K562 (cell line): Measurements from ENCODE around the gene CABYR. TPM values are rescaled to one million over a fixed set of nuclear protein-coding genes. Genes with fewer than 3 reads are reported as not detected.

Experiments
- ATAC-seq: fragments of 200-7000 bp; cut with Tn5 transposase; 3 replicates; pipeline ENCODE4 v1.9.1; 2020; ENCODE audit warnings: moderate library complexity
- BruUV-seq: library from RNA; stranded (reverse); fragments of 400-500 nt; replicated peaks from 2 replicates; lab custom pipeline; 2021; lab: Mats Ljungman, UMichigan
- CTCF ChIA-PET: fragments of 300-600 bp; formaldehyde crosslinking; extraction: SDS; loops from one replicate; lab custom pipeline; 2021; ENCODE audit warnings: low intra/inter-chr PET ratio; lab: Yijun Ruan, JAX
- POLR2A ChIA-PET: fragments of 300-600, 350-650 bp; sonication (Branson Sonifier 250); formaldehyde crosslinking; extraction: SDS; loops from one replicate; lab custom pipeline; 2021; ENCODE audit warnings: antibody characterized with exemption, inconsistent platforms; lab: Yijun Ruan, JAX
- DNase-seq, 4 experiments: peaks; one replicate each; pipeline versions ENCODE4 v3.0.0 to v3.0.0-alpha.2; 2011 to 2018; ENCODE audit warnings: low spot score in 3 of 4, mixed read lengths in 3 of 4; ENCODE audit errors: extremely low read depth in 1 of 4
- FAIRE-seq: peaks from 2 replicates; lab custom pipeline; 2011; peaks lifted over from hg19 to GRCh38; lab: Jason Lieb, UNC
- H2AFZ ChIP-seq: 2 replicates; pipeline ENCODE4 v1.6.0; 2011; ENCODE audit warnings: low read depth, low read length, control low read depth, inconsistent platforms
- H3K27ac ChIP-seq: fragments of 200-600 bp; 3 replicates; pipeline ENCODE4 v1.8.0; 2011; ENCODE audit warnings: low read depth, mild to moderate bottlenecking, control low read depth, inconsistent platforms, low read length, moderate library complexity, mixed read lengths; ENCODE audit errors: extremely low read depth
- H3K27me3 ChIP-seq, 2 experiments: fragments of 300-600 bp in 1 of 2; 2 replicates in 1 of 2; 3 replicates in 1 of 2; pipeline versions ENCODE4 v1.6.0 to v1.8.0; 2011; ENCODE audit warnings: inconsistent platforms in 2 of 2, low read length in 2 of 2, mild to moderate bottlenecking in 1 of 2, mixed read lengths in 1 of 2, moderate library complexity in 1 of 2; ENCODE audit not compliant: control insufficient read depth in 2 of 2, insufficient read depth in 2 of 2
- H3K36me3 ChIP-seq: fragments of 300-600 bp; 3 replicates; pipeline ENCODE4 v1.8.0; 2011; ENCODE audit warnings: mild to moderate bottlenecking, low read length, inconsistent platforms; ENCODE audit not compliant: control insufficient read depth, insufficient read depth
- H3K4me1 ChIP-seq, 2 experiments: fragments of 200-600 bp in 1 of 2; replicated peaks in 1 of 2; 2 replicates in 1 of 2; 3 replicates in 1 of 2; pipeline versions ENCODE4 v1.5.1 to v1.8.0; 2011; ENCODE audit warnings: inconsistent platforms in 2 of 2, low read length in 2 of 2, mild to moderate bottlenecking in 1 of 2, mixed read lengths in 1 of 2, moderate library complexity in 1 of 2; ENCODE audit not compliant: control insufficient read depth in 2 of 2, insufficient read depth in 2 of 2
- H3K4me2 ChIP-seq: 2 replicates; pipeline ENCODE4 v1.6.1; 2011; ENCODE audit warnings: low read length, control low read depth, inconsistent platforms, mixed read lengths; ENCODE audit not compliant: insufficient read depth
- H3K4me3 ChIP-seq: fragments of 200-600 bp; sonication (generic), shearing (Covaris generic); 2 replicates; pipeline ENCODE4 v1.5.1; 2016; ENCODE audit warnings: control low read depth, inconsistent platforms
- H3K79me2 ChIP-seq: fragments of 200-600 bp; 3 replicates; pipeline ENCODE4 v1.8.0; 2011; ENCODE audit warnings: low read length, inconsistent platforms; ENCODE audit not compliant: control insufficient read depth, insufficient read depth
- H3K9ac ChIP-seq, 2 experiments: 2 replicates each; pipeline versions ENCODE4 v1.6.0 to v1.6.1; 2011; ENCODE audit warnings: low read depth in 2 of 2, low read length in 2 of 2, control low read depth in 1 of 2, inconsistent platforms in 1 of 2, mild to moderate bottlenecking in 1 of 2, mixed read lengths in 1 of 2; ENCODE audit not compliant: insufficient read depth in 1 of 2
- H3K9me1 ChIP-seq: one replicate; pipeline ENCODE4 v1.6.0; 2011; ENCODE audit warnings: inconsistent platforms, mild to moderate bottlenecking, low read length, moderate library complexity; ENCODE audit not compliant: control insufficient read depth, insufficient read depth
- H3K9me3 ChIP-seq: replicated peaks from 2 replicates; pipeline ENCODE4 v1.5.1; 2011; ENCODE audit warnings: low read depth, low read length, inconsistent platforms; ENCODE audit not compliant: control insufficient read depth, insufficient read depth
- H4K20me1 ChIP-seq: replicated peaks from 2 replicates; pipeline ENCODE4 v1.6.1; 2011; ENCODE audit warnings: low read length, inconsistent platforms, mixed read lengths; ENCODE audit not compliant: control insufficient read depth, insufficient read depth
- BMI1 ChIP-seq: fragments of 150-350 bp; IDR thresholded peaks from 2 replicates; pipeline ENCODE4 v1.6.1; 2014; ENCODE audit warnings: low read length
- CCAR2 ChIP-seq: fragments of 200-400 bp; formaldehyde crosslinking; IDR thresholded peaks from 2 replicates; pipeline ENCODE4 v1.6.1; 2017; ENCODE audit warnings: mild to moderate bottlenecking, low read depth, low read length
- GTF2F1 ChIP-seq: IDR thresholded peaks from 2 replicates; pipeline ENCODE4 v1.6.1; 2011; ENCODE audit warnings: low read depth, low read length, improper control_type of control experiment
- HDAC1 ChIP-seq, 2 experiments: fragments of 450-650 bp; IDR thresholded peaks; 2 replicates each; pipeline ENCODE4 v1.6.1; 2016 to 2017; ENCODE audit warnings: inconsistent platforms in 1 of 2, mild to moderate bottlenecking in 1 of 2, moderate library complexity in 1 of 2
- IRF9 ChIP-seq: fragments of 450-650 bp; IDR thresholded peaks from 2 replicates; pipeline ENCODE4 v1.6.1; 2016; ENCODE audit warnings: missing biosample characterization, missing genetic modification characterization
- POLR2AphosphoS2 ChIP-seq: IDR thresholded peaks from 2 replicates; pipeline ENCODE4 v1.6.1; 2012; ENCODE audit warnings: low read length, improper control_type of control experiment
- STAT5A ChIP-seq: IDR thresholded peaks from 2 replicates; pipeline ENCODE4 v1.6.1; 2012; ENCODE audit warnings: low read length, inconsistent platforms, borderline replicate concordance
- ZBTB7A ChIP-seq: IDR thresholded peaks from 2 replicates; pipeline ENCODE4 v1.6.1; 2011; ENCODE audit warnings: low read depth, mild to moderate bottlenecking, low read length, moderate library complexity, borderline replicate concordance; ENCODE audit not compliant: control insufficient read depth
- ZKSCAN1 ChIP-seq: fragments of 150-350 bp; IDR thresholded peaks from 2 replicates; pipeline ENCODE4 v1.6.1; 2016; ENCODE audit warnings: low read depth, low read length
- ZNF609 ChIP-seq: sonication (generic); formaldehyde crosslinking; IDR thresholded peaks from 2 replicates; pipeline ENCODE4 v1.8.1; 2023; ENCODE audit warnings: missing genetic modification reagents, mild to moderate bottlenecking, borderline replicate concordance
- ZNF644 ChIP-seq: fragments of 200-800 bp; sonication (Bioruptor generic); IDR thresholded peaks from 2 replicates; pipeline ENCODE4 v1.6.1; 2016; ENCODE audit warnings: low read depth, missing genetic modification characterization, missing compliant biosample characterization
- WGBS: fragments of 100-300 bp; shearing (Covaris generic); methylation state at CpG from one replicate; pipeline ENCODE4 v1.1.6; 2016; ENCODE audit warnings: low coverage, mixed read lengths; ENCODE audit not compliant: insufficient coverage; ENCODE audit errors: missing lambda C conversion rate; 5-methylcytosine and 5-hydroxymethylcytosine counted together
- in situ Hi-C: fragments of 300-500 bp; cut with MboI; formaldehyde crosslinking; loops from 4 replicates; pipeline ENCODE4 v1.15.0; 2018; ENCODE audit warnings: inconsistent platforms, mixed read lengths
- intact Hi-C: fragments of 100-400 bp; cut with micrococcal nuclease; formaldehyde crosslinking; loops from 2 replicates; pipeline ENCODE4 v1.14.2; 2022
- polyA plus RNA-seq, 8 experiments: library from polyadenylated mRNA; depleted of rRNA in 4 of 8; stranded (reverse) in 5 of 8; unstranded in 3 of 8; fragments of >200 nt; fragmentation: Nextera tagmentation in 2 of 8; fragmentation: Illumina TruSeq in 1 of 8; extraction: Ambion mirVana in 2 of 8; extraction: Trizol in 1 of 8; gene quantifications; 2 replicates each; pipeline versions ENCODE4 v1.2.1 to v1.2.3, GENCODE V29; 2011 to 2014; ENCODE audit warnings: inconsistent platforms in 1 of 8, missing spikeins in 1 of 8
- total RNA-seq, 7 experiments: library from RNA; depleted of rRNA in 6 of 7; stranded (reverse); fragments of >200 nt in 6 of 7; fragmentation: Illumina TruSeq in 2 of 7; extraction: Trizol in 2 of 7; gene quantifications; 2 replicates each; pipeline versions ENCODE4 v1.2.1 to v1.2.3, GENCODE V29; 2011 to 2021; ENCODE audit warnings: low replicate concordance in 1 of 7

CABYR gene
- total and polyA plus RNA-seq, 9 of the 15 experiments (the other 6 are each of a cell fraction or from before 2014, with no cell fraction given): not detected

GRCh38 chr18:24187049-24187448, 48.2 kb downstream of the CABYR start:
- Histone ChIP-seq H3K9me1 (no peaks in the 10 kb centered on the region), H3K79me2 (no peaks in the 10 kb centered on the region), H3K4me1 (no peaks in the 10 kb centered on the region), H3K9ac (no peak overlapping the region), H3K27ac (no peak overlapping the region), H3K9me3 (no peaks in the 10 kb centered on the region), H3K27me3 (peaks cover 4 to 5% of the 10 kb centered on the region in 2 experiments; a peak in 2 of 5 replicates), H4K20me1 (no peaks in the 10 kb centered on the region), H3K36me3 (no peaks in the 10 kb centered on the region), H3K4me2 (no peak overlapping the region), H2AFZ (no peak overlapping the region), H3K4me3 (no peak overlapping the region)
- WGBS: under 1% methylated on average over 5 of the region's 5 CpGs
- ChIA-PET CTCF (no interaction called here), POLR2A (interaction anchor here (0.7 kb wide), 1 partner anchor 143 kb away, joined by 3 read pairs; no protein-coding TSS in a partner anchor)
- BruUV-seq: no TSS peak
- no peak for TF ChIP-seq ZKSCAN1
- intact Hi-C loops: no loop called here
- FAIRE-seq: no peak
- ATAC-seq: no peak
- in situ Hi-C loops: no loop called here
- DNase-seq: no peak

- WGBS: 0% methylated on average over 1 of the region's 1 CpG
- H3K9me1 ChIP-seq: no peaks in the 10 kb centered on the region
- no peak overlapping the region for H3K9ac ChIP-seq
- POLR2A ChIA-PET: interaction anchor here (1.6 kb wide), 1 partner anchor 11 kb away, joined by 5 read pairs; no protein-coding TSS in a partner anchor
- H3K27me3 ChIP-seq: peaks cover 4 to 7% of the 10 kb centered on the region in 2 experiments; a peak in 2 of 5 replicates
- DNase-seq (no peak), FAIRE-seq (no peak), ATAC-seq (no peak)
- in situ Hi-C loops: no loop called here
- H3K36me3 ChIP-seq: no peaks in the 10 kb centered on the region
- no peak overlapping the region for H3K27ac ChIP-seq
- no peak overlapping the region for H2AFZ ChIP-seq
- CTCF ChIA-PET: no interaction called here
- H3K4me3 ChIP-seq: no peak overlapping the region
- H3K4me1 ChIP-seq: no peaks in the 10 kb centered on the region
- intact Hi-C loops: no loop called here
- no peaks in the 10 kb centered on the region for H4K20me1 ChIP-seq
- H3K79me2 ChIP-seq: no peaks in the 10 kb centered on the region
- no peaks in the 10 kb centered on the region for H3K9me3 ChIP-seq
- no peak overlapping the region for H3K4me2 ChIP-seq
- no TSS peak for BruUV-seq
- TF ChIP-seq POLR2AphosphoS2 (no peak), IRF9 (tag) (no peak), CCAR2 (no peak), ZBTB7A (no peak), HDAC1 (IDR thresholded peaks at IDR 0.05) (no peak), BMI1 (no peak), ZNF644 (tag) (no peak), GTF2F1 (no peak), ZNF609 (CRISPR knock-in tag) (no peak), STAT5A (no peak)
These were observed 48.8 kb downstream of the CABYR start for GRCh38 chr18:24187689-24188088.
